GM18868 (cell line): ENCODE results near the gene TRABD.

Experiments used
- ATAC-seq: cut with Tn5 transposase; IDR thresholded peaks from one replicate; pipeline ENCODE4 v1.9.1; 2021; ENCODE audit warnings: mild to moderate bottlenecking, moderate library complexity; ENCODE audit not compliant: unreplicated experiment

The TRABD gene

GRCh38 chr22:50233223-50233622 lies 47.5 kb downstream of the TRABD start:
- no peak for ATAC-seq

DNA sequence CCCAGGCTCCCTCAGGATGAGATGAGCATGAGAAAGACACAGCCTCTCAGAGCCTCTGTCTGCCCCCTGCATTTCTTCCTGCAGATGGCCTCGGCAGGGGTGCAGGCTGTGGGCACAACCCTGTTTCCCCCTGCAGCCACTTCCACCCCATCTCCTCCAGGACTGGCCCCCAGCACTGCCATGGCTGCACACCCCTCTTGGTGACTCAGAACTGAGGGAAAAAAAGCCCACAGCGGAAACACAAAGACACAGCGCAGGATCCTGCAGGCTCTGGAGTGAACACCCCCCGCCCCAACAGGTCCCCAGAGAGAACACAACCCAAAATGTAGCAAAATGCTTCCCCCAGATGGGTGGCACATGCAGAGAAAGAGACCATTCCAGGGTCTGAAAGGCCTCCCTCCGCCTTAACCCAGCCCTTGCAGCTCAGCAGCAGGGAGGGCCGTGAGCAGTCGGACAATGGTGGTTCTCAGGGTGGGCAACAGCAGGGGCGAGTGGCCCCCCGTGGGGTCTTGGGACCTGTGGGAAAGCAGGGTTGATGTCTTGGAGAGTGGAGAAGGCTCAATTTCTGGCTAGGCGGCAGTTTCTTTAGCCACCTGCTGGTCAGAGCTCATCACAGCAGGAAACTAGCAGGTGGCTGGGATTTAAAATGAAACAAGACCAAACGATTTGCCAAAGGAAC lies 51.2 kb downstream of the TRABD start:
- ATAC-seq: no peak

- ATAC-seq: no peak
Observed at GRCh38 chr22:50238755-50239154, 53.0 kb downstream of the TRABD start.

GRCh38 chr22:50242406-50242949 lies 56.8 kb downstream of the TRABD start:
- ATAC-seq: no peak

GRCh38 chr22:50243685-50244419 lies 58.1 kb downstream of the TRABD start:
- ATAC-seq: no peak

GRCh38 chr22:50244420-50245213 lies 58.9 kb downstream of the TRABD start, which contains the start of gene TUBGCP6:
TUBGCP6 (minus strand) TSS chr22:50245023; CDS start chr22:50244459, 564 bp downstream.
- peak; percentile 73 for ATAC-seq

- peak; percentile 27 for ATAC-seq
Observed at GRCh38 chr22:50245214-50246072, 59.7 kb downstream of the TRABD start.

DNA sequence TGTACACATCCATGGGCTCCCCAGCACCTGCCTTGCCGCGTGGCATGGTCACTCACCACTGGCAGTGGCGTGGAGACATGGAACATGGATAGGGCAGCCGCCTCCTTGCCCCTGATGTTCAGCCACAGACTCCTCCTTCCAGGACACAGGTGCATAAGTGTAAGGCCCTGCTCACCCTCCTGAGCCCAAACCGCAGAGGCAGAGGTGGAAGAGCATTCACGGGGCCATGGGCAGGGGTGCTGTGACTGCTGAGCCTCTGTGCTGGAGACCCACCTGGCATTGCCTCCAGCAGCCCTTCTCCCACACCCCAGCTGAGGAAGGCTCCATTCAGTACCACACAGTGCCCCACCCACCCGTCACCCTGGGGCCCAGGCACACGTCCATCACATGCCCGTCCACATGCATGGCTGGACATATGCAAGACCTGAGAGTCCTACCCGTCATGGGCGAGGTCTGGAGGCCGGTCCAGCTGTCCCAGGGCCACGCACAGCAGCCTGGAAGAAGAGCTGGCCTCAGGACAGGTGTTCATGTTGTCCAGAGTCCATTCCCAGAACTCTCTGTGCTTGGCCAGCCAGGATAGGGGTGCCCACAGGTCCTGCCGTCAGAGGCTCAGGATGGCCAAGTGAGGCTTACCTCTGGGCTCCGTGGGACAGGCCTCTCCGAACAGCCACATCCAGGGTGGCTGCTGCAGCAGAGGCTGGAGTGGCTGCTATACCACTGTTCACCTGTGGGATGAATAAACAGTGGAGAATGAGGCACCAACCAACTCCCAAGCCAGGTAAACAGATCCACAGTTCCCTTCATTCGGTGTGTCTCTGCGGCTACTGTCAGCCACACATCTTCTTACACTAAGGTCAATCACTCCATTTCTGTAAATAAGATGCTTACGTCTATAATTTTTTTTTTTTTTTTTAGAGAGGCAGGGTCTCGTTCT lies 60.8 kb downstream of the TRABD start:
- no peak for ATAC-seq

DNA sequence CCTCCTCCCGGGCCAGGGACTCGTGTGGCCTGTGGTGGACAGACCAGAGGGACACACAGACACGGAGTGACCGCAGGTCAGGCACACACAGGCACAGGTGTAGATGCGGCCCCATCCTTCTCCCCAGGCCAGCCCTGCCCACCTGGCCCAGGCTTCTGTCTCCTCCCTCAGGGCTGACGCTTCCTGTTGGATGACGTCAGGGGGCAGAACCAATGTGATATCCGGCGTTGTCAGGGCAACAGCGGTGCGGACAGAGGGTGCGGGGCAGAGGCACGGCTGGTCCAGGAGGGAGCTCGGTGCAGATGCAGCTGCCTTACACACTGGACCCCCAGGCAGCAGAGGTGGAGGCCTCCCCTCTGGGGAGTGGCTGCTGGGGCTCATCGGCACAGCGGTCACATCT lies 62.0 kb downstream of the TRABD start:
- ATAC-seq: no peak

- no peak for ATAC-seq
Observed at GRCh38 chr22:50248196-50249081, 62.7 kb downstream of the TRABD start.
